Retinal pigment epithelial cell (primary cell): Measurements from ENCODE around the gene MTOR.

Experiments
- DNase-seq: peaks from one replicate; pipeline ENCODE4 v3.0.0-alpha.2; 2010; ENCODE audit warnings: low read depth
- H3K4me3 ChIP-seq: 2 replicates; pipeline ENCODE4 v1.5.1; 2011; ENCODE audit warnings: mild to moderate bottlenecking, low read length, control low read depth, moderate library complexity
- CTCF ChIP-seq: conservative IDR thresholded peaks from 2 replicates; pipeline ENCODE4 v1.5.1; 2011; ENCODE audit warnings: low read depth, low read length, control low read depth, inconsistent platforms

Gene MTOR

GRCh38 chr1:11138952-11139351 lies 123.4 kb downstream of the MTOR start:
- TF ChIP-seq CTCF = no peak
- no peak for DNase-seq
- no peak overlapping the region for H3K4me3 ChIP-seq

GRCh38 chr1:11138029-11138428 lies 124.3 kb downstream of the MTOR start:
- DNase-seq = no peak
- no peak for TF ChIP-seq CTCF
- H3K4me3 ChIP-seq = no peak overlapping the region

GRCh38 chr1:11134898-11135266 lies 127.5 kb downstream of the MTOR start:
- no peak for DNase-seq
- H3K4me3 ChIP-seq = no peak overlapping the region
- no peak for TF ChIP-seq CTCF

- TF ChIP-seq CTCF = no peak
- DNase-seq = no peak
- H3K4me3 ChIP-seq = no peak overlapping the region
These were observed 128.0 kb downstream of the MTOR start for GRCh38 chr1:11134251-11134897.

- DNase-seq = no peak
- TF ChIP-seq CTCF = no peak
- H3K4me3 ChIP-seq = no peak overlapping the region
These were observed 129.6 kb downstream of the MTOR start for GRCh38 chr1:11132563-11133293.

GRCh38 chr1:11131816-11132215 lies 130.5 kb downstream of the MTOR start:
- DNase-seq = no peak
- no peak overlapping the region for H3K4me3 ChIP-seq
- TF ChIP-seq CTCF = no peak

GRCh38 chr1:11130406-11130805 lies 131.9 kb downstream of the MTOR start:
- no peak for TF ChIP-seq CTCF
- no peak overlapping the region for H3K4me3 ChIP-seq
- DNase-seq = no peak
